HepG2 (cell line): ENCODE measurements around the gene KRTAP1-5. TPM values are rescaled to one million over a fixed set of nuclear protein-coding genes. Genes with fewer than 3 reads are reported as not detected.

Experiments used
- ATAC-seq: fragments of 200-7000 bp; cut with Tn5 transposase; 3 replicates; pipeline ENCODE4 v1.9.1; 2020; ENCODE audit warnings: mild to moderate bottlenecking, moderate library complexity
- BruUV-seq: library from RNA; stranded (reverse); fragments of 400-500 nt; replicated peaks from 2 replicates; lab custom pipeline; 2021; lab: Mats Ljungman, UMichigan
- CTCF ChIA-PET: fragments of 300-600 bp; formaldehyde crosslinking; extraction: SDS; loops from one replicate; lab custom pipeline; 2021; ENCODE audit warnings: low total read pairs, inconsistent platforms, low intra/inter-chr PET ratio; lab: Yijun Ruan, JAX
- POLR2A ChIA-PET: fragments of 350-600 bp; sonication (Branson Sonifier 250); formaldehyde crosslinking; loops from one replicate; lab custom pipeline; 2020; ENCODE audit warnings: antibody characterized with exemption, inconsistent platforms; lab: Yijun Ruan, JAX
- DNase-seq: peaks from one replicate; pipeline ENCODE4 v3.0.0-alpha.2; 2015; ENCODE audit warnings: low spot score
- FAIRE-seq: peaks from 3 replicates; lab custom pipeline; 2011; peaks lifted over from hg19 to GRCh38; lab: Jason Lieb, UNC
- H2AFZ ChIP-seq: one replicate; pipeline ENCODE4 v1.6.1; 2011; ENCODE audit warnings: low read length, inconsistent platforms
- H3K27ac ChIP-seq: fragments of 300-600 bp; 3 replicates; pipeline ENCODE4 v1.8.0; 2011; ENCODE audit warnings: mixed run types, mild to moderate bottlenecking, mixed read lengths, low read length, inconsistent platforms; ENCODE audit not compliant: insufficient read depth; ENCODE audit errors: extremely low read length
- H3K27me3 ChIP-seq, 2 experiments: fragments of 200-600 bp in 1 of 2; 2 replicates in 1 of 2; 3 replicates in 1 of 2; pipeline versions ENCODE4 v1.6.0 to v1.8.0; 2011; ENCODE audit warnings: low read length in 2 of 2, mild to moderate bottlenecking in 2 of 2, moderate library complexity in 2 of 2, inconsistent platforms in 1 of 2; ENCODE audit not compliant: insufficient read depth in 2 of 2, control insufficient read depth in 1 of 2
- H3K36me3 ChIP-seq, 2 experiments: fragments of 200-600 bp in 1 of 2; replicated peaks in 1 of 2; 2 replicates in 1 of 2; 3 replicates in 1 of 2; pipeline versions ENCODE4 v1.5.1 to v1.8.0; 2011; ENCODE audit warnings: low read length in 2 of 2, inconsistent platforms in 1 of 2; ENCODE audit not compliant: insufficient read depth in 2 of 2, control insufficient read depth in 1 of 2
- H3K4me1 ChIP-seq: 2 replicates; pipeline ENCODE4 v1.5.1; 2012; ENCODE audit warnings: low read length, inconsistent platforms; ENCODE audit not compliant: insufficient read depth
- H3K4me2 ChIP-seq: 2 replicates; pipeline ENCODE4 v1.6.0; 2011; ENCODE audit warnings: low read depth, low read length, inconsistent platforms
- H3K4me3 ChIP-seq, 3 experiments: fragments of 200-600 bp in 1 of 3; sonication (generic), shearing (Covaris generic) in 1 of 3; replicated peaks in 1 of 3; 2 replicates each; pipeline ENCODE4 v1.5.1; 2011 to 2016; ENCODE audit warnings: low read length in 3 of 3, inconsistent platforms in 2 of 3, low read depth in 2 of 3, mild to moderate bottlenecking in 2 of 3, control low read depth in 1 of 3, mixed read lengths in 1 of 3; ENCODE audit not compliant: insufficient read depth in 1 of 3
- H3K79me2 ChIP-seq: one replicate; pipeline ENCODE4 v1.6.1; 2011; ENCODE audit warnings: low read length, inconsistent platforms; ENCODE audit not compliant: insufficient read depth
- H3K9ac ChIP-seq: 2 replicates; pipeline ENCODE4 v1.6.0; 2011; ENCODE audit warnings: mild to moderate bottlenecking, low read depth, low read length, inconsistent platforms; ENCODE audit not compliant: insufficient read depth
- H3K9me3 ChIP-seq: 2 replicates; pipeline ENCODE4 v1.5.1; 2012; ENCODE audit warnings: mild to moderate bottlenecking, low read length
- H4K20me1 ChIP-seq: 2 replicates; pipeline ENCODE4 v1.6.0; 2011; ENCODE audit warnings: inconsistent platforms, mild to moderate bottlenecking, low read length, moderate library complexity; ENCODE audit not compliant: insufficient read depth
- ATF7 ChIP-seq, 2 experiments: fragments of 450-650 bp in 1 of 2; sonication (generic) in 1 of 2; formaldehyde crosslinking in 1 of 2; IDR thresholded peaks; 2 replicates each; pipeline versions ENCODE4 v1.4.0 to v1.6.1; 2016 to 2020; ENCODE audit warnings: antibody characterized with exemption in 1 of 2, mild to moderate bottlenecking in 1 of 2, missing genetic modification reagents in 1 of 2
- BRF2 ChIP-seq: sonication (generic); formaldehyde crosslinking; IDR thresholded peaks from 2 replicates; pipeline ENCODE4 v1.8.1; 2022; ENCODE audit warnings: mild to moderate bottlenecking, missing genetic modification reagents
- CTCF ChIP-seq: sonication (generic); formaldehyde crosslinking; IDR thresholded peaks from 2 replicates; pipeline ENCODE4 v1.5.0; 2020; ENCODE audit warnings: mild to moderate bottlenecking, missing genetic modification reagents, moderate library complexity
- EHMT2 ChIP-seq: fragments of 200-600 bp; sonication (generic); IDR thresholded peaks from 2 replicates; pipeline ENCODE4 v1.7.0; 2017; ENCODE audit warnings: antibody characterized with exemption, low read depth, low read length, borderline replicate concordance
- MED1 ChIP-seq: sonication (generic); formaldehyde crosslinking; IDR thresholded peaks from 2 replicates; pipeline ENCODE4 v1.4.0; 2020; ENCODE audit warnings: missing genetic modification reagents
- SMARCC2 ChIP-seq: fragments of 450-650 bp; IDR thresholded peaks from 2 replicates; pipeline ENCODE4 v1.6.1; 2017; ENCODE audit warnings: antibody characterized with exemption, mild to moderate bottlenecking
- STAG1 ChIP-seq: sonication (generic); formaldehyde crosslinking; IDR thresholded peaks from 2 replicates; pipeline ENCODE4 v1.4.0; 2020; ENCODE audit warnings: missing genetic modification reagents
- TMF1 ChIP-seq: sonication (generic); formaldehyde crosslinking; IDR thresholded peaks from 2 replicates; pipeline ENCODE4 v1.8.1; 2022; ENCODE audit warnings: low read depth, missing genetic modification reagents
- ZNF605 ChIP-seq: sonication (generic); formaldehyde crosslinking; IDR thresholded peaks from 2 replicates; pipeline ENCODE4 v1.8.0; 2022; ENCODE audit warnings: mild to moderate bottlenecking, missing genetic modification reagents
- ZNF775 ChIP-seq: sonication (generic); formaldehyde crosslinking; IDR thresholded peaks from 2 replicates; pipeline ENCODE4 v1.4.0; 2020; ENCODE audit warnings: missing genetic modification reagents, mild to moderate bottlenecking, moderate library complexity, borderline replicate concordance
- whole genome bisulfite sequencing: methylation state at CpG from one replicate; pipeline ENCODE4 v1.1.6; 2017; ENCODE audit warnings: low lambda C conversion rate; 5-methylcytosine and 5-hydroxymethylcytosine counted together
- in situ Hi-C: cut with HindIII; loops from 2 replicates; pipeline ENCODE4 v1.10.0; 2017; ENCODE audit warnings: low pct_unique_long_range_greater_than_20kb; ENCODE audit not compliant: extremely low pct_ligation_motif_present
- intact Hi-C: fragments of 100-400 bp; cut with micrococcal nuclease; formaldehyde crosslinking; loops from one replicate; pipeline ENCODE4 v1.10.0; 2022; ENCODE audit not compliant: unreplicated experiment
- polyA plus RNA-seq, 8 experiments: library from polyadenylated mRNA; depleted of rRNA in 3 of 8; stranded (reverse) in 7 of 8; unstranded in 1 of 8; fragments of >200 nt; fragmentation: Illumina TruSeq in 4 of 8; extraction: Trizol in 4 of 8; gene quantifications; 2 replicates each; pipeline versions ENCODE4 v1.2.1 to v1.2.3, GENCODE V29; 2011 to 2016; ENCODE audit warnings: low read depth in 4 of 8, missing spikeins in 1 of 8, mixed read lengths in 1 of 8; ENCODE audit not compliant: insufficient read depth in 1 of 8
- total RNA-seq, 5 experiments: library from RNA; depleted of rRNA; stranded (reverse); fragments of >200 nt; fragmentation: Illumina TruSeq; extraction: Trizol; gene quantifications; 2 replicates each; pipeline ENCODE4 v1.2.3, GENCODE V29; 2016; ENCODE audit warnings: low read depth in 1 of 5
- TF ChIP-seq, protein P1 (sequence below): sonication (generic); formaldehyde crosslinking; IDR thresholded peaks from 2 replicates; pipeline ENCODE4 v1.8.1; 2023; ENCODE audit warnings: mild to moderate bottlenecking, missing genetic modification reagents

KRTAP1-5 gene
- total and polyA plus RNA-seq, 2 of the 13 experiments (the other 11 are each of a cell fraction or from before 2014, with no cell fraction given), result 0.09 TPM; not detected in 1

GRCh38 chr17:40992666-40993065 is 34.3 kb downstream of the KRTAP1-5 start (continued):
- TF ChIP-seq ATF7 (IDR thresholded peaks at IDR 0.05), result no peak
- TF ChIP-seq ATF7 (CRISPR knock-in tag; IDR thresholded peaks at IDR 0.05), result no peak
- no peak for TF ChIP-seq ZNF605
- no peak for TF ChIP-seq SMARCC2
- TF ChIP-seq TMF1, result no peak
- TF ChIP-seq BRF2, result no peak
- TF ChIP-seq EHMT2, result no peak
- TF ChIP-seq, all 625 proteins: peak for 0

DNA sequence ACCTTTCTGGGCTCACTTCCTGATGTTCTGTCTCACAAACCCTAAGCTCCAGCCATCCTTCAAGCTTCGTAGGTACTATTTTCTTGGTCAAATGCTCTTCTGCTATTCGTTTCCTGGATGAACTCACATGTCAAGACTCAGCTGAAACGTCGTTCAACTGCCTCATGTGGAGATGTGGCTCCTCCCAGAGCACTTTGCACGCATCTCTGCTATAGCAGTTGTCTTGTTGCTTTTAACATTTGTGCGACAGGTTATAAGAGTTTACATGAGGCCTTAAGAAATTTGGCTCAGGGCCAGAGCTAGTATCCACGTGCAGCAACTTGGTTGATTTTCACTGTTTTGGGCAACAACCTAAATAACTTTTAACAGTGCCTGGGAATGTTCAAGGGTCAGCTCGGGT is 40.1 kb downstream of the KRTAP1-5 start:
- no peaks in the 10 kb centered on the region for H4K20me1 ChIP-seq
- TF ChIP-seq CTCF (CRISPR knock-in tag), result 0 out of 2 replicates have a peak, but pooled peaks have one; percentile 5
- TF ChIP-seq ZNF775 (CRISPR knock-in tag), result no peak
- TF ChIP-seq, protein P1, sequence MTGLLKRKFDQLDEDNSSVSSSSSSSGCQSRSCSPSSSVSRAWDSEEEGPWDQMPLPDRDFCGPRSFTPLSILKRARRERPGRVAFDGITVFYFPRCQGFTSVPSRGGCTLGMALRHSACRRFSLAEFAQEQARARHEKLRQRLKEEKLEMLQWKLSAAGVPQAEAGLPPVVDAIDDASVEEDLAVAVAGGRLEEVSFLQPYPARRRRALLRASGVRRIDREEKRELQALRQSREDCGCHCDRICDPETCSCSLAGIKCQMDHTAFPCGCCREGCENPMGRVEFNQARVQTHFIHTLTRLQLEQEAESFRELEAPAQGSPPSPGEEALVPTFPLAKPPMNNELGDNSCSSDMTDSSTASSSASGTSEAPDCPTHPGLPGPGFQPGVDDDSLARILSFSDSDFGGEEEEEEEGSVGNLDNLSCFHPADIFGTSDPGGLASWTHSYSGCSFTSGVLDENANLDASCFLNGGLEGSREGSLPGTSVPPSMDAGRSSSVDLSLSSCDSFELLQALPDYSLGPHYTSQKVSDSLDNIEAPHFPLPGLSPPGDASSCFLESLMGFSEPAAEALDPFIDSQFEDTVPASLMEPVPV (CRISPR knock-in tag), result 0 out of 2 replicates have a peak, but pooled peaks have one; percentile 30
- TF ChIP-seq MED1 (CRISPR knock-in tag), result no peak
- TF ChIP-seq STAG1 (CRISPR knock-in tag), result 0 out of 2 replicates have a peak, but pooled peaks have one; percentile 17
- H3K79me2 ChIP-seq, result no peaks in the 10 kb centered on the region
- H3K27ac ChIP-seq, result no peak overlapping the region
- H3K27me3 ChIP-seq, result no peaks in the 10 kb centered on the region
- H2AFZ ChIP-seq, result peak overlapping the region; percentile 24
- ATAC-seq, result no peak
- POLR2A ChIA-PET, result no interaction called here
- H3K36me3 ChIP-seq, result no peaks in the 10 kb centered on the region
- DNase-seq, result no peak
- no peak overlapping the region for H3K9ac ChIP-seq
- no peak for FAIRE-seq
- H3K4me2 ChIP-seq, result no peak overlapping the region
- H3K4me1 ChIP-seq, result peaks cover 9% of the 10 kb centered on the region
- CTCF ChIA-PET, result no interaction called here
- H3K4me3 ChIP-seq, result no peak overlapping the region
- in situ Hi-C loops (no loop called here), intact Hi-C loops (no loop called here)
- 33% methylated on average over 8 of the region's 8 CpGs for WGBS
- BruUV-seq, result no TSS peak
- H3K9me3 ChIP-seq, result no peaks in the 10 kb centered on the region
